HG02610 (cell line): ENCODE measurements around the gene OR5M11.
"Not testable (repeated sequence)": the region's sequence is repeated elsewhere in the genome, so short reads cannot be mapped to it uniquely, and the experiment has no call there.

Experiments
- ATAC-seq: cut with Tn5 transposase; IDR thresholded peaks from one replicate; pipeline ENCODE4 v1.9.1; 2021; ENCODE audit warnings: mild to moderate bottlenecking, moderate library complexity; ENCODE audit not compliant: unreplicated experiment

The OR5M11 gene

DNA sequence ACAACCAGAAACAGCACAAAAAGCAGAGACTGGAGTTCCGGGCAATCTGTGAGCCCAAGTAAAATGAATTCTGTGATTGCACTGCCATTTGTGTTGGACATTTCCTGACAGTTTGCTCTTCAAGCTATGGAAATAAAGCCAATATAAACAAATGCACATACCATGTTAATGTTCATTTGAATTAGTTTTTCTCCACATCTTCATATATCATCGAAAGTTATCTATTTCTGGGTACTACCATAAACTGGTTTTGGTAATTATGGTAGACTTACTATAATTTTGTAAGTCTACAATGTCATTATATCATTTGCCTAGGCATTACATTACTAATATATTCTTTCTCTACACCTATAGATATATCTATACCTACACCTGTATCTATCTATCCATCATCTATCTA lies at the start of gene OR5M11:
OR5M11 (minus strand) TSS at position 101 of the 400 bp plus-strand sequence; CDS start at position 101, 0 bp downstream.
- ATAC-seq, result no peak

DNA sequence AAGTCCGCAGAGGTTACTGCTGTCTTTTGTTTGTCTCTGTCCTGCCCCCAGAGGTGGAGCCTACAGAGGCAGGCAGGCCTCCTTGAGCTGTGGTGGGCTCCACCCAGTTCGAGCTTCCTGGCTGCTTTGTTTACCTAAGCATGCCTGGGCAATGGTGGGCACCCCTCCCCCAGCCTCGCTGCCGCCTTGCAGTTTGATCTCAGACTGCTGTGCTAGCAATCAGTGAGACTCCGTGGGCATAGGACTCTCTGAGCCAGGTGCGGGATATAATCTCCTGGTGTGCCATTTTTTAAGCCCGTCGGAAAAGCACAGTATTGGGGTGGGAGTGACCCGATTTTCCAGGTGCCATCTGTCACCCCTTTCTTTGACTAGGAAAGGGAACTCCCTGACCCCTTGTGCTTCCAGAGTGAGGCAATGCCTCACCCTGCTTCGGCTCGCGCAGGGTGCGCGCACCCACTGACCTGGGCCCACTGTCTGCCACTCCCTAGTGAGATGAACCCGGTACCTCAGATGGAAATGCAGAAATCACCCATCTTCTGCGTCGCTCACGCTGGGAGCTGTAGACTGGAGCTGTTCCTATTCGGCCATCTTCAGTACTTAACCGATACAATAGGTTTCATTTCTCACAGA lies 49.1 kb upstream of the OR5M11 start:
- ATAC-seq, result not testable (repeated sequence)

DNA sequence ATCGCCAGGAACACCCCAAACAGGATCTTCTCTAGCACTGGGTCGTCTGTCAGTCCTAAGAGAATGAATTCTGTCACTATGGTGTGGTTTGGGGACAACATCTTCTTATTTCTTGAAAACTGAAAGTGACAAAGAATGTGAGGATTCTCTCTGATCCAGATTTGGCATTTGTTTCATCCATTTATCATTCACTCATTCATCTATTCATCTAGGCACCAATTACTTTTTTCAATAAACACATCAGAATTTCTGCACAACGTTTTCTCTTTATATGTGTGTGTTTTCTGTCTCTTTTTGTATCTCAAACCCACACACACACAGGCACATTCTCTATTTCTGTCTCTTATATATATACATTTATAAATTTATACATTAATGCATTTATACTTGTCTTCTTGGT lies 34.6 kb upstream of the OR5M11 start, which contains the start of gene OR5M10:
OR5M10 (minus strand) TSS at position 101 of the 400 bp plus-strand sequence; CDS start at position 101, 0 bp downstream.
- ATAC-seq, result no peak

DNA sequence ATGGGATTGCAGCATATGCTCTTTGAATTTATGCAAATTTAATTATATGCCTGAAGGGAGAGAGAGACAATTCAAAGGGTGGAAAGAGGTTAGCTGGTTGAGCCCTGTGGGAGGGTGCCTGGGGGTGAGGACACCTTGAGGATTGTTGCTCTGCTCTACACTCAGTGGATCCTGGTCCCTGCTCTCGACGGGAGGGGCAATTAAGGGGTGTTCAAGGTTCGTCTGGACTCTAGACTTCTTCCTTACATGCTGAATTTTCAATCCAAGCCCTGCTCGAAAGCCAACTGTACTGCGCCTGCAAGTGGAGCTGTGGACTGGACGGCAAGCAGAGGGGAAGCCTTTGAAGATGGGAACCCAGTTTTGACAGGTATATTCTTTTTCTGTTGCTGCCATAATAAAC lies 15.5 kb upstream of the OR5M11 start:
- no peak for ATAC-seq

DNA sequence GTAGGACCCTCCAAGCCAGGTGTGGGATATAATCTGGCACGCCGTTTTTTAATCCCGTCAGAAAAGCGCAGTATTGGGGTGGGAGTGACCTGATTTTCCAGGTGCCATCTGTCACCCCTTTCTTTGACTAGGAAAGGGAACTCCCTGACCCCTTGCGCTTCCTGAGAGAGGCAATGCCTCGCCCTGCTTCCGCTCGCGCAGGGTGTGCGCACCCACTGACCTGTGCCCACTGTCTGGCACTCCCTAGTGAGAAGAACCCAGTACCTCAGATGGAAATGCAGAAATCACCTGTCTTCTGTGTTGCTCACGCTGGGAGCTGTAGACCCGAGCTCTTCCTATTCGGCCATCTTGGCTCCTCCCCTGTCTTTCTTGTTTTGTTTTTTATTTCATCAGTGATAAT lies 11.6 kb upstream of the OR5M11 start:
- not testable (repeated sequence) for ATAC-seq

DNA sequence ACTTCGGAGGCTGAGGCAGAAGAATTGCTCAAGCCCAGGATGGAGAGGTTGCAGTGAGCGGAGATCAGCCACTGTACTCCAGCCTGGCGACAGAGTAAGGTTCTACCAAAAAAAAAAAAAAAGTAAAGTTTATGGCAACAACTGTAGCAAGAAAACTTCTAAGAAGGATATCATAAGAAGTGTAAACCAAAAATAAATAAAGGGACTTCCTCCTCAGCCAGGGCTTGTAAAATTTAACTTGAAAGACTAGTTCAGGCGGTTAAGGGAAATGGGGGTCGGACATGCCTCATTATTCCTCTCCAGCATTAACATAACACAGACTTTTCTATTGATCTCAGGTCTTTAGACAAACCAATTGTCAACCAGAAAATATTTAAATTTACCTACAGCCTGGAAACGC lies 2.5 kb upstream of the OR5M11 start:
- ATAC-seq, result no peak

DNA sequence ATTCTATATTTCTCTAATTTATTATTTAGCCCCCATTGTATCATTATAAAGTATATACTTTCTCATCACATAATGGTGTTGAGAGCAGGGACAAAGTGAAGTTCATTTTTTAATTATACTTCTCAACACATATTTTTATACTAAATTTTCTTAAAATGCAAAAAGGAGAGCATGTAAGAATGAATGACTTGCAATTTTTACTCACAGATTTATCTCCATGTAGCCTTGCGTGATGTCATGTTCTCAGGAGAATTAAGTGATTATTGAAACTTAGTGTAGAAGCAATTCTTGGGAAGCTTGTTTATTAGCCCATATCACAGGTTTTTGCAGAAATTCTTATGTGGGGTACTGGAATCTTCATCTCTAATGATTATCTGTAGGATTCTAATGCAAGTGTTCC lies 682 bp upstream of the OR5M11 start:
- ATAC-seq, result no peak

DNA sequence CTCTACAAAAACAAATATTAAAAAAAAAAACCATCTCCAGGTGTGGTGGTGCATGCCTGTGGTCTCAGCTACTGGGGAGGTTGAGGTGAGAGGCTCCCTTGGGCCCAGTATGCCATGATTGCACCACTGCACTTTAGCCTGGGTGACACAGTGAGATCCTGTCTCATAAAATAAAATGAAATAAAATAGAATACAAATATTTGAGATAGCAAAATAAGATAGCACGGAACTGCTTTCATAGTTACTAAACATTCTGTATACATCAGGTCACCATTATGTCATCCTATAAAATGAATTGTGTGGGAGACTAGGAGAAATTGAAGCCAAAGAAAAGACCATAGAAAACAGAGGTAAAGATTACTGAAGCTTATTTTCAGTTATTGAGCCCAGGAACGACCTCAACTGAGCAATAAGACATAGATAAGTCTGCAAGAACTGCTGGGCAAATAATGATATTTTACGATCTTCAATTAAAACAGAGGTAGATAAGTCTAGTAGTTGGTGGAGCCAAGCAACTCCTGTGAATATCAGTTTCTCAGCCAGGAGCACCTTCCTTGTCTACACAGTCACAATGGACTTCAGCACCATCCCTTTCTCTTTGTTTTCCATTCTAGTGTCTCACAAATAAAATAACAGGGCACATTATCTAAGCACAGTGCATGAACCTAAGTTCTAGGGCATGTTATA lies 9.9 kb downstream of the OR5M11 start:
- no peak for ATAC-seq

DNA sequence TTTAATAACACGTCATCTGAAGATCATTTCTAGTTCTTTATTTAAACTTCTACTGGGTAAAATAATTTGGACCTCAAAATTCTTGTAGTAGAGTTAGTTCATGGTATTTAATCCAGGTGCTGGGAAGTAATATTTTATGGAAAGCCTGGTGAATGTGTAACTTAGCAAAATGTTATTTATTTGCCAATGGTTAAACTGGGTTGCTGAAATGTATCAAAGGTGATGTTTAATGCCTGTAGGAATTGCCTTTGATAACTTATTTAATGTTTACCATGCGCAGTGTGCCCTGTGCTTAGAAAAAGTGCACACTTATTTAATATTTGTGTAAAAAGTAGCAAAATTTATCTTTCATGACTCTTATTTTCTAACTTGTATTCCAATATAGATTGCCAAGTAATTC lies 11.2 kb downstream of the OR5M11 start:
- ATAC-seq, result no peak

DNA sequence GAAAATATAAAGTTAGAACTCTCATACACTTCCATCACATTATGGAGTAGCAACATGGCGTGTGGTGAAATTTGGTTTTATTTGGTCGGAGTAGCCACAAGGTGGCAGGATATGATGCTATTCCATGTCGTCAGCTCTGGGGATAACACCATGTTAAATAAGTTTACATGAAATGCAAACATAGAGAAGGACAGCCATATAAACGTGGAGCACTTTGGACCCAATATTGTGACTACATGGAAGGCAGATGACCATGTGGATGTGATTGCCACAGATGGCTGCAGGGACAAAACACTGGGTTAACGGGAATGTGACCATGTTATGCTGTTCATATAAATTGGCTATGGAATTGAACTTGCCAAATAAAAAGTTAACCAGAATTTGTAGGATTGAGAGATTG lies 21.0 kb downstream of the OR5M11 start:
- ATAC-seq, result no peak

DNA sequence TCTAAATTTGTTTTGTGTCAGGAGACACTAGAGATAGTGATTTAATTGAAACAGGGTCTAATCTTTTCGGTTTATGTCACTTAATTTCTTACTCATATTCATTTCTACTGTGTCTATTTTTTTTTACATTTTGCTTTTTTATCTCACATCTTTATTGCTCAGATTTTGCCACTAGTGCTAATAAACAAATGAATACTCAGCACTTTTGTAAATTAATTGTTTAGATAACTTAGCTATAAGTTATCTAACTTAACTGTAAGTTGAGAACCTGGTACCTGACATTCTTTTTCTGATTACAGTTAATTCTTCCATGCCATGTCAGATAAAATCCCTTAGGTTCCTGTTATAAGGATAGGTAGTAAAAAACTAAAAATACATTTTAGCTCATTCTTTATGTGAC lies 29.8 kb downstream of the OR5M11 start:
- no peak for ATAC-seq

DNA sequence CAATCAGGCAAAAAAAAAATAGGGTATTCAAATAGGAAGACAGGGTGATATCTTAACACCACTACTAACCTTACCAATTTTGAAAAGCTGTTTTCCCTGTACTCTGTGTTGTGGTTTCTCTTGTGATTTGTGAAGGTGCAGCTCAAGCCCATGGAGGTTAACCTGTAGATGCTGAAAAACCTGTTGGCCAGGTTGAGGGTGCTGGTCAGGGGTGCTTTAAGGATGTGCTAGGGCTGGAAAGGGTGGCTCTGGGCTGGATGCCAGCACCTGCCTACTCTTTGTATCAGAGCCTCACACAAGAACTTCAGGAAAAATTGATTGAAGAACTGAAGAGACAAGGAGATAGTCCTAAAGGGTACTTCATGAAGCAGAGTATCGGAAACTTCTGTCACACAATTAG lies 33.6 kb downstream of the OR5M11 start:
- no peak for ATAC-seq

DNA sequence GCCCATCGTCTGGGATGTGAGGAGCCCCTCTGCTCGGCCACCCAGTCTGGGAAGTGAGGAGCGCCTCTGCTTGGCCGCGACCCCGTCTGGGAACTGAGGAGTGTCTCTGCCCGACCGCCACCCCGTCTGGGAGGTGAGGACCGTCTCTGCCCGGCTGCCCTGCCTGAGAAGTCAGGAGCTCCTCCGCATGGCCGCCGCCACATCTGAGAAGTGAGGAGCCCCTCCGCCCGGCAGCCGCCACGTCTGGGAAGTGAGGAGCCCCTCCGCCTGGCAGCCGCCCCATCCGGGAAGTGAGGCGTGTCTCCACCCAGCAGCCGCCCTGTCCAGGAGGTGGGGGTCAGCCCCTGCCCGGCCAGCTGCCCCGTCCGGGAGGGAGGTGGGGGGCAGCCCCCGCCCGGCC lies 46.0 kb downstream of the OR5M11 start:
- ATAC-seq, result no peak

DNA sequence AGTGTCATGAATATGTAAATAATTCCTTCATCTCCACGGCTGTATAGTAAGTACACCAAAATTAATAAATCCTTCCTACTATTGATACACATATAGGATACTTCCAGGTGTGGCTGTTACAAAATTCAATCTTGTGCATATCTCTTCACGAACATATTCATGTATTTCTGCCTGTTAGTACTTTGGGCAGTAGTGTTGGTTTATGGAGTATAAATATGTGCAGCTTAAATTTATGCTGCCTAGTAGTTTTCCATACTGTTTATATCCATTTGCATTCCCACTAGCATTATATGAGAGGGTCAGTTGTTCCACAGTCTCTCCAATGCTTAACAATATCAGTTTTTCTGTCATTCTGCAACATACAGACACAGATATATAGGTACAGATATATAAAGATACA lies 47.9 kb downstream of the OR5M11 start:
- no peak for ATAC-seq
